OCI-LY3 (cell line): ENCODE results near the gene USP1.

Experiments used
- H2AFZ ChIP-seq: fragments of 200-600, 300-600 bp; shearing (Covaris generic); 2 replicates; pipeline ENCODE4 v1.6.0; 2014; ENCODE audit warnings: antibody characterized with exemption, low read depth, low read length
- H3K27ac ChIP-seq: fragments of 200-600, 300-600 bp; sonication (generic); 2 replicates; pipeline ENCODE4 v1.5.1; 2014; ENCODE audit warnings: mild to moderate bottlenecking, low read length, moderate library complexity, mixed read lengths
- H3K27me3 ChIP-seq: fragments of 200-600, 300-600 bp; sonication (generic); 2 replicates; pipeline ENCODE4 v1.6.1; 2014; ENCODE audit warnings: low read depth, low read length, mixed read lengths
- H3K36me3 ChIP-seq: fragments of 200-600, 300-600 bp; sonication (generic); replicated peaks from 2 replicates; pipeline ENCODE3; 2014; ENCODE audit warnings: low read depth, low read length, mixed read lengths
- H3K4me1 ChIP-seq: fragments of 300-600, 200-600 bp; sonication (generic); 2 replicates; pipeline ENCODE4 v1.6.1; 2014; ENCODE audit warnings: low read length, mixed read lengths
- H3K4me2 ChIP-seq: fragments of 200-600, 300-600 bp; sonication (generic); 2 replicates; pipeline ENCODE4 v1.6.1; 2014; ENCODE audit warnings: low read length, mixed read lengths
- H3K4me3 ChIP-seq: fragments of 300-600, 200-600 bp; sonication (generic); 2 replicates; pipeline ENCODE4 v1.5.1; 2014; ENCODE audit warnings: antibody characterized with exemption, mild to moderate bottlenecking, low read length, moderate library complexity
- H3K79me2 ChIP-seq: fragments of 300-600, 200-600 bp; shearing (Covaris generic); 2 replicates; pipeline ENCODE4 v1.6.1; 2014; ENCODE audit warnings: mild to moderate bottlenecking, low read length, mixed read lengths
- H3K9ac ChIP-seq: fragments of 300-600, 200-600 bp; shearing (Covaris generic); 2 replicates; pipeline ENCODE4 v1.6.0; 2014; ENCODE audit warnings: mild to moderate bottlenecking, low read length, moderate library complexity
- H3K9me3 ChIP-seq: fragments of 200-600, 300-600 bp; shearing (Covaris generic); 2 replicates; pipeline ENCODE4 v1.6.1; 2014; ENCODE audit warnings: low read length, mixed read lengths; ENCODE audit not compliant: insufficient read depth
- H4K20me1 ChIP-seq: fragments of 200-600, 300-600 bp; sonication (generic); 2 replicates; pipeline ENCODE4 v1.6.1; 2016; ENCODE audit warnings: low read length, mixed read lengths; ENCODE audit not compliant: insufficient read depth
- CTCF ChIP-seq: fragments of 200-600, 300-600 bp; sonication (generic); IDR thresholded peaks from 2 replicates; pipeline ENCODE4 v1.5.1; 2014; ENCODE audit warnings: antibody characterized with exemption, low read length, low read depth
- EZH2phosphoT487 ChIP-seq: fragments of 200-600 bp; shearing (Covaris generic); IDR thresholded peaks from 2 replicates; pipeline ENCODE4 v1.6.1; 2018; ENCODE audit warnings: antibody characterized with exemption, mixed run types, low read depth

USP1 gene

GRCh38 chr1:62462370-62462769 is 25.5 kb downstream of the USP1 start:
- Histone ChIP-seq H3K4me2 (no peak overlapping the region), H2AFZ (no peak overlapping the region), H3K9me3 (no peaks in the 10 kb centered on the region), H3K27ac (no peak overlapping the region), H3K36me3 (no peaks in the 10 kb centered on the region), H3K4me3 (no peak overlapping the region), H3K9ac (no peak overlapping the region), H4K20me1 (no peaks in the 10 kb centered on the region), H3K79me2 (no peaks in the 10 kb centered on the region), H3K27me3 (no peaks in the 10 kb centered on the region), H3K4me1 (no peaks in the 10 kb centered on the region)
- TF ChIP-seq EZH2phosphoT487 (no peak), CTCF (no peak)

GRCh38 chr1:62467092-62467491 is 30.2 kb downstream of the USP1 start:
- no peak overlapping the region for H3K4me3 ChIP-seq
- no peaks in the 10 kb centered on the region for H3K4me1 ChIP-seq
- no peak overlapping the region for H3K9ac ChIP-seq
- H3K4me2 ChIP-seq, result no peak overlapping the region
- no peaks in the 10 kb centered on the region for H3K27me3 ChIP-seq
- no peaks in the 10 kb centered on the region for H3K36me3 ChIP-seq
- no peaks in the 10 kb centered on the region for H3K79me2 ChIP-seq
- H3K9me3 ChIP-seq, result no peaks in the 10 kb centered on the region
- no peaks in the 10 kb centered on the region for H4K20me1 ChIP-seq
- H3K27ac ChIP-seq, result no peak overlapping the region
- H2AFZ ChIP-seq, result no peak overlapping the region
- TF ChIP-seq EZH2phosphoT487 (no peak), CTCF (no peak)

GRCh38 chr1:62476525-62477219 is 39.8 kb downstream of the USP1 start:
- Histone ChIP-seq H3K4me2 (no peak overlapping the region), H3K36me3 (no peaks in the 10 kb centered on the region), H3K9ac (no peak overlapping the region), H3K79me2 (no peaks in the 10 kb centered on the region), H3K27ac (no peak overlapping the region), H3K27me3 (no peaks in the 10 kb centered on the region), H3K4me1 (peaks cover 7% of the 10 kb centered on the region; the same call in 1 of the 2 replicates), H3K4me3 (no peak overlapping the region), H4K20me1 (no peaks in the 10 kb centered on the region), H3K9me3 (no peaks in the 10 kb centered on the region), H2AFZ (no peak overlapping the region)
- TF ChIP-seq CTCF, result no peak
- no peak for TF ChIP-seq EZH2phosphoT487

- H3K4me3 ChIP-seq, result no peak overlapping the region
- peaks cover 30% of the 10 kb centered on the region for H3K4me1 ChIP-seq
- H3K36me3 ChIP-seq, result no peaks in the 10 kb centered on the region
- no peaks in the 10 kb centered on the region for H3K79me2 ChIP-seq
- H3K27me3 ChIP-seq, result no peaks in the 10 kb centered on the region
- H3K9me3 ChIP-seq, result no peaks in the 10 kb centered on the region
- no peak for TF ChIP-seq CTCF
- TF ChIP-seq EZH2phosphoT487, result no peak
- no peak overlapping the region for H2AFZ ChIP-seq
- H3K4me2 ChIP-seq, result peak overlapping the region; percentile 44; the same call in 1 of the 2 replicates
- H4K20me1 ChIP-seq, result no peaks in the 10 kb centered on the region
- no peak overlapping the region for H3K9ac ChIP-seq
- no peak overlapping the region for H3K27ac ChIP-seq
These were observed 44.8 kb downstream of the USP1 start for GRCh38 chr1:62481681-62482080.
